A673 (cell line): ENCODE data around the gene POLR3G. TPM values are rescaled to one million over a fixed set of nuclear protein-coding genes. Genes with fewer than 3 reads are reported as not detected.

Experiments used
- BruUV-seq: library from RNA; stranded (reverse); fragments of 400-500 nt; replicated peaks from 2 replicates; lab custom pipeline; 2021; lab: Mats Ljungman, UMichigan
- CTCF ChIA-PET: fragments of 300-600 bp; sonication (Branson Sonifier 250); formaldehyde crosslinking; loops from one replicate; lab custom pipeline; 2022; ENCODE audit warnings: antibody characterized with exemption; lab: Charles Lee
- POLR2A ChIA-PET: fragments of 300-600 bp; sonication (Branson Sonifier 250); formaldehyde crosslinking; loops from one replicate; lab custom pipeline; 2022; ENCODE audit warnings: antibody characterized with exemption; ENCODE audit not compliant: low non-redundant PET; lab: Charles Lee
- DNase-seq: peaks from one replicate; pipeline ENCODE4 v3.0.0-alpha.2; 2015; ENCODE audit warnings: low spot score
- H3K27ac ChIP-seq: fragments of 200-600 bp; sonication (generic); 2 replicates; pipeline ENCODE4 v1.5.1; 2016; ENCODE audit warnings: mixed run types, low read depth, mild to moderate bottlenecking, mixed read lengths, antibody characterized with exemption, low read length; ENCODE audit not compliant: poor library complexity, severe bottlenecking
- H3K27me3 ChIP-seq: fragments of 200-600 bp; sonication (generic); replicated peaks from 2 replicates; pipeline ENCODE4 v1.6.1; 2017; ENCODE audit warnings: mixed run types, low read depth, mild to moderate bottlenecking, mixed read lengths, antibody characterized with exemption, low read length; ENCODE audit not compliant: insufficient read depth, poor library complexity
- H3K36me3 ChIP-seq: fragments of 200-600 bp; sonication (generic); 2 replicates; pipeline ENCODE4 v1.6.1; 2016; ENCODE audit warnings: mixed run types, mild to moderate bottlenecking, mixed read lengths, antibody characterized with exemption, low read length; ENCODE audit not compliant: insufficient read depth, poor library complexity, severe bottlenecking
- H3K4me1 ChIP-seq: fragments of 200-600 bp; sonication (generic); 2 replicates; pipeline ENCODE4 v1.6.1; 2017; ENCODE audit warnings: mixed run types, mild to moderate bottlenecking, mixed read lengths, antibody characterized with exemption, low read length; ENCODE audit not compliant: insufficient read depth, poor library complexity, severe bottlenecking
- H3K4me3 ChIP-seq: fragments of 200-600 bp; sonication (generic); 2 replicates; pipeline ENCODE4 v1.5.1; 2016; ENCODE audit warnings: low read depth, mixed run types, mild to moderate bottlenecking, mixed read lengths, low read length; ENCODE audit not compliant: poor library complexity, severe bottlenecking
- H3K9me3 ChIP-seq: fragments of 200-600 bp; sonication (generic); 2 replicates; pipeline ENCODE4 v1.6.1; 2016; ENCODE audit warnings: mixed run types, low read depth, mild to moderate bottlenecking, mixed read lengths, antibody characterized with exemption, low read length; ENCODE audit not compliant: poor library complexity, severe bottlenecking
- EZH2 ChIP-seq: fragments of 200-600 bp; sonication (generic); IDR thresholded peaks from 2 replicates; pipeline ENCODE4 v1.6.1; 2017; ENCODE audit warnings: borderline replicate concordance, low read depth, mild to moderate bottlenecking, mixed read lengths, antibody characterized with exemption, low read length; ENCODE audit not compliant: poor library complexity, severe bottlenecking
- intact Hi-C: fragments of 100-400 bp; cut with micrococcal nuclease; formaldehyde crosslinking; loops from one replicate; pipeline ENCODE4 v1.10.0; 2022; ENCODE audit not compliant: unreplicated experiment
- total RNA-seq: library from RNA; stranded (reverse); gene quantifications from 2 replicates; pipeline ENCODE4 v1.2.3, GENCODE V29; 2021
- TF ChIP-seq, protein P1 (sequence below): fragments of 300-800, 200-600 bp; sonication (generic); conservative IDR thresholded peaks from 2 replicates; pipeline ENCODE4 v1.5.1; 2017; ENCODE audit warnings: low read depth, mild to moderate bottlenecking, antibody characterized with exemption, low read length, moderate library complexity, mixed read lengths

POLR3G gene
- total RNA-seq, 1 experiment from 2014 or later = 10.6 TPM

DNA sequence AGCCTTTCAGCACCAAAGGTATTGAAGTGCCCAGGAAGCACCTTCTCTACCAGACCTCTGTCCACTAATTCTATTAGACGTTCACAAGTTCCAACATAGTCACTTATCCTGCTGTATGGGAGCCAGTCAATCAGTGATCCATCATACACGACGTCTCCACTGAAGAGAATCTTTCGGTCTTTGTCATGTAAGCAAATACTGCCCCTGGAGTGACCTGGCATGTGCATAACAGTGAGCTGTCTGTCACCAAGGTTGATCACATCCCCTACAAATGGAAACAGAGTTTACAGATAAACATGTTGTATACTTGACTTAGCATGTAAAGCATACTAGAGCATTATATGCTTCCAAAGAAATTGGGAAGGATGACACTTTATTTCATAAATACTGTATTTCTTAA, 13.4 kb upstream of the POLR3G start:
- BruUV-seq = no TSS peak
- H3K27me3 ChIP-seq = no peaks in the 10 kb centered on the region
- CTCF ChIA-PET = no interaction called here
- H3K36me3 ChIP-seq = no peaks in the 10 kb centered on the region
- no peaks in the 10 kb centered on the region for H3K9me3 ChIP-seq
- H3K4me1 ChIP-seq = peaks cover 7% of the 10 kb centered on the region
- no peak overlapping the region for H3K4me3 ChIP-seq
- TF ChIP-seq EZH2 = no peak
- TF ChIP-seq, protein P1, sequence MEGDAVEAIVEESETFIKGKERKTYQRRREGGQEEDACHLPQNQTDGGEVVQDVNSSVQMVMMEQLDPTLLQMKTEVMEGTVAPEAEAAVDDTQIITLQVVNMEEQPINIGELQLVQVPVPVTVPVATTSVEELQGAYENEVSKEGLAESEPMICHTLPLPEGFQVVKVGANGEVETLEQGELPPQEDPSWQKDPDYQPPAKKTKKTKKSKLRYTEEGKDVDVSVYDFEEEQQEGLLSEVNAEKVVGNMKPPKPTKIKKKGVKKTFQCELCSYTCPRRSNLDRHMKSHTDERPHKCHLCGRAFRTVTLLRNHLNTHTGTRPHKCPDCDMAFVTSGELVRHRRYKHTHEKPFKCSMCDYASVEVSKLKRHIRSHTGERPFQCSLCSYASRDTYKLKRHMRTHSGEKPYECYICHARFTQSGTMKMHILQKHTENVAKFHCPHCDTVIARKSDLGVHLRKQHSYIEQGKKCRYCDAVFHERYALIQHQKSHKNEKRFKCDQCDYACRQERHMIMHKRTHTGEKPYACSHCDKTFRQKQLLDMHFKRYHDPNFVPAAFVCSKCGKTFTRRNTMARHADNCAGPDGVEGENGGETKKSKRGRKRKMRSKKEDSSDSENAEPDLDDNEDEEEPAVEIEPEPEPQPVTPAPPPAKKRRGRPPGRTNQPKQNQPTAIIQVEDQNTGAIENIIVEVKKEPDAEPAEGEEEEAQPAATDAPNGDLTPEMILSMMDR = no peak
- intact Hi-C loops = no loop called here
- POLR2A ChIA-PET = no interaction called here
- DNase-seq = no peak
- no peak overlapping the region for H3K27ac ChIP-seq

- intact Hi-C loops = loop anchor here (1.0 kb wide), 1 partner anchor 63 kb away; no protein-coding TSS in a partner anchor
- Histone ChIP-seq H3K4me1 (peaks cover 26% of the 10 kb centered on the region), H3K36me3 (no peaks in the 10 kb centered on the region), H3K9me3 (no peaks in the 10 kb centered on the region), H3K27me3 (no peaks in the 10 kb centered on the region), H3K27ac (peak overlapping the region; percentile 74), H3K4me3 (peak overlapping the region; percentile 67)
- DNase-seq = no peak
- ChIA-PET POLR2A (no interaction called here), CTCF (interaction anchor here (0.5 kb wide), 1 partner anchor 33 kb away, joined by 11 read pairs; no protein-coding TSS in a partner anchor)
- TF ChIP-seq, protein P1 = no peak
- no peak for TF ChIP-seq EZH2
- TSS peak; percentile 41 for BruUV-seq
These were observed 1.8 kb upstream of the POLR3G start for GRCh38 chr5:90472783-90473395.

GRCh38 chr5:90473396-90474234, 1.0 kb upstream of the POLR3G start:
- Histone ChIP-seq H3K27me3 (no peaks in the 10 kb centered on the region), H3K4me3 (peak overlapping the region; percentile 67), H3K4me1 (peaks cover 26% of the 10 kb centered on the region), H3K27ac (peak overlapping the region; percentile 74), H3K9me3 (no peaks in the 10 kb centered on the region), H3K36me3 (no peaks in the 10 kb centered on the region)
- BruUV-seq = no TSS peak
- TF ChIP-seq, protein P1 = no peak
- TF ChIP-seq EZH2 = no peak
- DNase-seq = peak; percentile 21
- CTCF ChIA-PET = no interaction called here
- POLR2A ChIA-PET = interaction anchor here (0.6 kb wide), 1 partner anchor 1006 kb away, joined by 3 read pairs; no protein-coding TSS in a partner anchor
- intact Hi-C loops = loop anchor here (1.0 kb wide), 1 partner anchor 63 kb away; no protein-coding TSS in a partner anchor
